Measurements from ENCODE around the gene MID1IP1. TPM values are rescaled to one million over a fixed set of nuclear protein-coding genes. Genes with fewer than 3 reads are reported as not detected.

The MID1IP1 gene
- total RNA-seq, 1 experiment from 2014 or later = 100 TPM

DNA sequence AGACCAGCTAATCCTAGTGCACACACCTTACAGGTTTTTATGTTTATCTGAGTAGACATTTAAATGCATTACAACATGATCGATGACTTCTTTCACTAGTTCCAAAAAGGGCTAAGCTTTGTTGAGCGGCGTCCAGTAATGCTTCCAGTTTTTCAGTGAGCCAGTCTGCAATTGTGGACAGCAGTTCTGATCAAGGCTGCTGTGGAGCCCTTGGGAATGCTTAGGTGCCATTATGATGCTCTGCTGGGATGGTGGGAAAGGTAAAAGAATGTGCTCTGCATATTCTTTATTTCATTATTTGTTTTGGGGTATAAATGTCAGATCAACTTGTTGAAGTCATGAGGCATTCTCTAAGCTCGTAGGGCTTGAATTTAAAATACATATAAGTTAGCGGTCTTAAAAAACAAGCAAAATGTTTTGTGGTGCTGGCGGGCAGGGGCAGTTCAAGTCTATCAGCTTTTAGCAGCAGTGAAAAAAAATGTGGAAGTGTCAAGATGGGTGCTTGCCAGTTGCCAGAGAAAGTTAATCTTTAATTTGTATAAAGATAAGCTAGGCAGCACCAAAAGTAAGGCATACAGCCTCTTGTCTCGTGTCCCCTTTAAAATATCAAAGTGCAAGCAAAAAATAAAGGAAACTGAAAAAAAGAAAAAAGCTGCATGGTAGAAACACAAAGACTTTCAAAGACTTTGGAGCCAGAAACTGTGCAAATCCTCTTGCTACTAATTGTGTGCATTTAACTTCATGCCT is 5.8 kb downstream of the MID1IP1 start:
- no peak overlapping the region for H2AFZ ChIP-seq (ENCODE audit: low read length)
- no peak overlapping the region for H2BK5ac ChIP-seq (ENCODE audit: insufficient read length, low read length)
- peak overlapping the region; percentile 76 for H3K4me2 ChIP-seq (ENCODE audit: insufficient read depth, insufficient read length, low read length)
- no peak overlapping the region for H3K18ac ChIP-seq (ENCODE audit: insufficient read length, low read depth, low read length)
- TF ChIP-seq, protein P1, sequence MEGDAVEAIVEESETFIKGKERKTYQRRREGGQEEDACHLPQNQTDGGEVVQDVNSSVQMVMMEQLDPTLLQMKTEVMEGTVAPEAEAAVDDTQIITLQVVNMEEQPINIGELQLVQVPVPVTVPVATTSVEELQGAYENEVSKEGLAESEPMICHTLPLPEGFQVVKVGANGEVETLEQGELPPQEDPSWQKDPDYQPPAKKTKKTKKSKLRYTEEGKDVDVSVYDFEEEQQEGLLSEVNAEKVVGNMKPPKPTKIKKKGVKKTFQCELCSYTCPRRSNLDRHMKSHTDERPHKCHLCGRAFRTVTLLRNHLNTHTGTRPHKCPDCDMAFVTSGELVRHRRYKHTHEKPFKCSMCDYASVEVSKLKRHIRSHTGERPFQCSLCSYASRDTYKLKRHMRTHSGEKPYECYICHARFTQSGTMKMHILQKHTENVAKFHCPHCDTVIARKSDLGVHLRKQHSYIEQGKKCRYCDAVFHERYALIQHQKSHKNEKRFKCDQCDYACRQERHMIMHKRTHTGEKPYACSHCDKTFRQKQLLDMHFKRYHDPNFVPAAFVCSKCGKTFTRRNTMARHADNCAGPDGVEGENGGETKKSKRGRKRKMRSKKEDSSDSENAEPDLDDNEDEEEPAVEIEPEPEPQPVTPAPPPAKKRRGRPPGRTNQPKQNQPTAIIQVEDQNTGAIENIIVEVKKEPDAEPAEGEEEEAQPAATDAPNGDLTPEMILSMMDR (conservative IDR thresholded peaks at IDR 0.05) = no peak
- H2BK120ac ChIP-seq (ENCODE audit: low read depth, low read length, poor library complexity, severe bottlenecking) = no peak overlapping the region
- peak overlapping the region; percentile 58 to 91 (median 84); a peak in 6 of 7 replicates for H3K27ac Mint-ChIP-seq
- peaks cover 31 to 38% (median 32%) of the 10 kb centered on the region in 3 experiments for H3K36me3 Mint-ChIP-seq (ENCODE audit: insufficient read depth in 1 of 3, low read depth in 3 of 3)
- peaks cover 9% of the 10 kb centered on the region for H3K23me2 ChIP-seq (ENCODE audit: insufficient read length, low read depth, low read length, poor library complexity, severe bottlenecking)
- H2BK20ac ChIP-seq (ENCODE audit: low read depth, low read length, poor library complexity, severe bottlenecking) = no peak overlapping the region
- H4K20me1 ChIP-seq (ENCODE audit: control insufficient read depth, insufficient read depth, insufficient read length) = no peaks in the 10 kb centered on the region
- H3K27me3 Mint-ChIP-seq (ENCODE audit: low read depth) = no peaks in the 10 kb centered on the region
- no peak overlapping the region for H3T11ph ChIP-seq (ENCODE audit: low read length)
- H3K14ac ChIP-seq (ENCODE audit: insufficient read depth, low read length) = no peak overlapping the region
- no peak overlapping the region for H3K56ac ChIP-seq (ENCODE audit: insufficient read length, low read depth, low read length)
- no peaks in the 10 kb centered on the region for H3K27me3 ChIP-seq (ENCODE audit: insufficient read depth, low read length)
- H3K4me1 ChIP-seq (ENCODE audit: insufficient read depth, low read length) = peaks cover 4% of the 10 kb centered on the region
- no peak overlapping the region for H4K5ac ChIP-seq (ENCODE audit: insufficient read length, low read depth, low read length)
- peak overlapping the region; percentile 75 for H3K27ac ChIP-seq (ENCODE audit: insufficient read length, low read depth, low read length)
- no peak for DNase-seq
- peaks cover 19 to 21% of the 10 kb centered on the region in 2 experiments for H3K4me1 Mint-ChIP-seq
- no peak overlapping the region for H2BK12ac ChIP-seq (ENCODE audit: insufficient read length, low read depth, low read length)
- H2BK15ac ChIP-seq (ENCODE audit: low read depth, low read length) = no peak overlapping the region
- H2AK5ac ChIP-seq (ENCODE audit: insufficient read length, low read length) = no peak overlapping the region
- WGBS (ENCODE audit: extremely low coverage, insufficient read length, low lambda C conversion rate) = no CpG with 5 or more reads among the region's 7 CpGs
- H4K91ac ChIP-seq (ENCODE audit: insufficient read length, low read depth, low read length) = no peak overlapping the region
- no peaks in the 10 kb centered on the region for H3K79me1 ChIP-seq (ENCODE audit: insufficient read depth, low read depth, low read length, poor library complexity, severe bottlenecking)
- peaks cover 58 to 65% of the 10 kb centered on the region in 2 experiments for H3K9me3 Mint-ChIP-seq
- peaks cover 11% of the 10 kb centered on the region; the same call in 1 of the 2 replicates for H3K79me2 ChIP-seq (ENCODE audit: insufficient read depth, low read length)
- H3K4ac ChIP-seq (ENCODE audit: low read depth, low read length) = no peak overlapping the region
- peak overlapping the region; percentile 82 for H3K9ac ChIP-seq (ENCODE audit: extremely low read depth, insufficient read length, low read length)
- no peak overlapping the region for H3K23ac ChIP-seq (ENCODE audit: insufficient read length, low read depth, low read length)
- no peaks in the 10 kb centered on the region for H3K9me3 ChIP-seq (ENCODE audit: control insufficient read depth, low read depth, low read length)
- H4K8ac ChIP-seq (replicated peaks; ENCODE audit: insufficient read length, low read depth, low read length) = no peak overlapping the region
- peak overlapping the region; percentile 92 to 93 for H3K4me3 Mint-ChIP-seq
